ENCODE data around the gene CSRNP3. TPM values are rescaled to one million over a fixed set of nuclear protein-coding genes. Genes with fewer than 3 reads are reported as not detected.

CSRNP3 gene
- polyA plus RNA-seq, 2 of the 4 experiments (the other 2 are of a cell fraction): 0.05 to 0.25 TPM

- TF ChIP-seq CHD2 (IDR thresholded peaks at IDR 0.05; ENCODE audit: low read length, partially characterized antibody): no peak
These were observed 154.4 kb downstream of the CSRNP3 start (continued) for GRCh38 chr2:165623783-165624469.

GRCh38 chr2:165624470-165624800 is 154.9 kb downstream of the CSRNP3 start:
- Histone ChIP-seq H3K4me3 (no peak overlapping the region), H3K4me1 (peaks cover 6% of the 10 kb centered on the region; the same call in 2 of the 3 replicates), H3K4me2 (no peak overlapping the region), H3K27ac (no peak overlapping the region), H3K9me3 (no peaks in the 10 kb centered on the region)
- ChIA-PET CTCF (no interaction called here), POLR2A (no interaction called here)
- no peak for DNase-seq (ENCODE audit: low read depth in 1 of 2, low spot score in 1 of 2)
- 25% methylated on average over 1 of the region's 1 CpG for WGBS (ENCODE audit: missing lambda C conversion rate)
- ATAC-seq: no peak
- TF ChIP-seq HOXB13 (CRISPR knock-in tag; IDR thresholded peaks at IDR 0.05; ENCODE audit: low read depth): no peak
- no peak for TF ChIP-seq HES2 (IDR thresholded peaks at IDR 0.05)
- no peak for TF ChIP-seq PBX3 (IDR thresholded peaks at IDR 0.05)
- no peak for TF ChIP-seq NPAS2 (CRISPR knock-in tag; IDR thresholded peaks at IDR 0.05; ENCODE audit: borderline replicate concordance)
- no peak for TF ChIP-seq ZC3H11A (IDR thresholded peaks at IDR 0.05)
- TF ChIP-seq ZFP36 (IDR thresholded peaks at IDR 0.05; ENCODE audit: borderline replicate concordance, partially characterized antibody): no peak
- no peak for TF ChIP-seq ZNF302 (CRISPR knock-in tag; IDR thresholded peaks at IDR 0.05)
- FAIRE-seq: no peak

GRCh38 chr2:165627470-165627869 is 158.0 kb downstream of the CSRNP3 start:
- WGBS (ENCODE audit: missing lambda C conversion rate): 57% methylated on average over 3 of the region's 3 CpGs
- POLR2A ChIA-PET: no interaction called here
- Histone ChIP-seq H3K9me3 (no peaks in the 10 kb centered on the region), H3K4me1 (no peaks in the 10 kb centered on the region), H3K27ac (no peak overlapping the region), H3K4me2 (no peak overlapping the region), H3K4me3 (no peak overlapping the region)
- CTCF ChIA-PET: interaction anchor here (1.5 kb wide), 1 partner anchor 226 kb away, joined by 4 read pairs; no protein-coding TSS in a partner anchor
- no peak for ATAC-seq
- no peak for TF ChIP-seq RFX5 (IDR thresholded peaks at IDR 0.05)
- no peak for TF ChIP-seq PHF8 (IDR thresholded peaks at IDR 0.05; ENCODE audit: borderline replicate concordance, low read depth)
- TF ChIP-seq TFCP2L1 (CRISPR knock-in tag; IDR thresholded peaks at IDR 0.05): no peak
- TF ChIP-seq HEYL (CRISPR knock-in tag; IDR thresholded peaks at IDR 0.05): no peak
- no peak for TF ChIP-seq FOSL2 (IDR thresholded peaks at IDR 0.05)
- TF ChIP-seq FOSL2 (CRISPR knock-in tag; IDR thresholded peaks at IDR 0.05): no peak
- TF ChIP-seq HMGXB4 (CRISPR knock-in tag; IDR thresholded peaks at IDR 0.05; ENCODE audit: borderline replicate concordance): no peak
- no peak for TF ChIP-seq ESRRA (IDR thresholded peaks at IDR 0.05; ENCODE audit: borderline replicate concordance, low read length)
- no peak for TF ChIP-seq RCOR1 (IDR thresholded peaks at IDR 0.05; ENCODE audit: low read depth, low read length)
- no peak for TF ChIP-seq BHLHE40 (IDR thresholded peaks at IDR 0.05; ENCODE audit: low read depth, low read length)
- no peak for TF ChIP-seq HOXB13 (CRISPR knock-in tag; IDR thresholded peaks at IDR 0.05; ENCODE audit: low read depth)
- no peak for TF ChIP-seq EHF (CRISPR knock-in tag; IDR thresholded peaks at IDR 0.05)
- no peak for TF ChIP-seq REST (IDR thresholded peaks at IDR 0.05)
- TF ChIP-seq POLR2A (IDR thresholded peaks at IDR 0.05; ENCODE audit: low read length): no peak
- TF ChIP-seq E2F6 (IDR thresholded peaks at IDR 0.05; ENCODE audit: borderline replicate concordance, low read depth): no peak
- no peak for TF ChIP-seq RNF2 (IDR thresholded peaks at IDR 0.05; ENCODE audit: borderline replicate concordance, low read depth)
- no peak for TF ChIP-seq FOXS1 (CRISPR knock-in tag; IDR thresholded peaks at IDR 0.05)
- TF ChIP-seq ELK1 (IDR thresholded peaks at IDR 0.05; ENCODE audit: low read depth, low read length): no peak
- TF ChIP-seq FOSB (CRISPR knock-in tag; IDR thresholded peaks at IDR 0.05): no peak
- no peak for TF ChIP-seq NR3C1 (IDR thresholded peaks at IDR 0.05)
- FAIRE-seq: no peak
- DNase-seq (ENCODE audit: low read depth in 1 of 2, low spot score in 1 of 2): no peak
